ENCODE results near the gene CCNF.

CCNF gene

GRCh38 chr16:2484898-2485508 is 55.8 kb downstream of the CCNF start:
- Histone ChIP-seq H3K27ac (ENCODE audit: extremely low read depth, low read depth, low read length) (no peak overlapping the region), H3K4me1 (ENCODE audit: control insufficient read depth, insufficient read depth, low read length) (no peaks in the 10 kb centered on the region; the same call in 1 of the 2 replicates), H3K9me3 (ENCODE audit: control insufficient read depth, insufficient read depth, low read depth, low read length) (no peaks in the 10 kb centered on the region), H3K4me3 (ENCODE audit: low read depth, low read length) (no peak overlapping the region), H3K36me3 (ENCODE audit: control insufficient read depth in 2 of 2, insufficient read depth in 1 of 2, low read length in 2 of 2) (peaks cover 0 to 4% of the 10 kb centered on the region in 2 experiments; a peak in 1 of 3 replicates)
- POLR2A ChIA-PET: no interaction called here
- peak; percentile 46; the same call in 1 of the 2 replicates for TF ChIP-seq ZNF660 (tag by site-specific recombination; IDR thresholded peaks at IDR 0.05)
- no peak for TF ChIP-seq ZNF184 (tag by site-specific recombination; IDR thresholded peaks at IDR 0.05)
- CTCF ChIA-PET: interaction anchor here (0.7 to 0.8 kb wide), 2 partner anchors 188 to 291 kb away, joined by 3 read pairs; no protein-coding TSS in a partner anchor

GRCh38 chr16:2485811-2486507 is 56.7 kb downstream of the CCNF start:
- ChIA-PET POLR2A (no interaction called here), CTCF (interaction anchor here (0.7 to 0.8 kb wide), 2 partner anchors 26 to 292 kb away, joined by 3 to 4 read pairs; no protein-coding TSS in a partner anchor)
- Histone ChIP-seq H3K4me1 (ENCODE audit: control insufficient read depth, insufficient read depth, low read length) (no peaks in the 10 kb centered on the region; the same call in 1 of the 2 replicates), H3K4me3 (ENCODE audit: low read depth, low read length) (no peak overlapping the region), H3K27ac (ENCODE audit: extremely low read depth, low read depth, low read length) (no peak overlapping the region), H3K36me3 (ENCODE audit: control insufficient read depth in 2 of 2, insufficient read depth in 1 of 2, low read length in 2 of 2) (peaks cover 0 to 8% of the 10 kb centered on the region in 2 experiments; a peak in 1 of 3 replicates), H3K9me3 (ENCODE audit: control insufficient read depth, insufficient read depth, low read depth, low read length) (no peaks in the 10 kb centered on the region)
- TF ChIP-seq IKZF3 (tag by site-specific recombination; IDR thresholded peaks at IDR 0.05) (no peak), ZBTB1 (tag by site-specific recombination; IDR thresholded peaks at IDR 0.05) (no peak), ZNF23 (tag by site-specific recombination; IDR thresholded peaks at IDR 0.05; ENCODE audit: borderline replicate concordance) (no peak), KLF1 (tag by site-specific recombination; IDR thresholded peaks at IDR 0.05) (peak; percentile 60)

GRCh38 chr16:2486645-2487516 is 57.6 kb downstream of the CCNF start:
- H3K36me3 ChIP-seq (ENCODE audit: control insufficient read depth in 2 of 2, insufficient read depth in 1 of 2, low read length in 2 of 2): peaks cover 0 to 8% of the 10 kb centered on the region in 2 experiments; a peak in 2 of 3 replicates
- CTCF ChIA-PET: interaction anchor here (0.8 kb wide), 1 partner anchor 25 kb away, joined by 4 read pairs; no protein-coding TSS in a partner anchor
- H3K9me3 ChIP-seq (ENCODE audit: control insufficient read depth, insufficient read depth, low read depth, low read length): no peaks in the 10 kb centered on the region
- H3K4me3 ChIP-seq (ENCODE audit: low read depth, low read length): no peak overlapping the region
- H3K4me1 ChIP-seq (ENCODE audit: control insufficient read depth, insufficient read depth, low read length): no peaks in the 10 kb centered on the region; the same call in 1 of the 2 replicates
- POLR2A ChIA-PET: no interaction called here
- no peak overlapping the region for H3K27ac ChIP-seq (ENCODE audit: extremely low read depth, low read depth, low read length)
- TF ChIP-seq ZIC2 (tag by site-specific recombination; IDR thresholded peaks at IDR 0.05): no peak
- no peak for TF ChIP-seq ZNF670 (tag by site-specific recombination; IDR thresholded peaks at IDR 0.05; ENCODE audit: low read depth)
- TF ChIP-seq GLIS1 (tag by site-specific recombination; IDR thresholded peaks at IDR 0.05): 0 out of 2 replicates have a peak, but pooled peaks have one; percentile 11
- 0 out of 2 replicates have a peak, but pooled peaks have one; percentile 5 for TF ChIP-seq SP2 (tag by site-specific recombination; IDR thresholded peaks at IDR 0.05)
- TF ChIP-seq ZNF18 (tag by site-specific recombination; IDR thresholded peaks at IDR 0.05): no peak
- no peak for TF ChIP-seq ZNF518A (tag by site-specific recombination; conservative IDR thresholded peaks at IDR 0.05; ENCODE audit: low read depth)
- TF ChIP-seq RBAK (tag by site-specific recombination; IDR thresholded peaks at IDR 0.05): no peak
- TF ChIP-seq EGR2 (tag by site-specific recombination; IDR thresholded peaks at IDR 0.05; ENCODE audit: low read depth): peak; percentile 95
- peak; percentile 96 for TF ChIP-seq ZFHX2 (tag by site-specific recombination; conservative IDR thresholded peaks at IDR 0.05)
- TF ChIP-seq YY2 (tag by site-specific recombination; IDR thresholded peaks at IDR 0.05): no peak
- TF ChIP-seq ZNF768 (tag by site-specific recombination; IDR thresholded peaks at IDR 0.05): no peak
- TF ChIP-seq HOXA7 (CRISPR knock-in tag; IDR thresholded peaks at IDR 0.05; ENCODE audit: borderline replicate concordance): no peak

All from HEK293 (cell line).